ENCODE data around the gene DYNC1LI2. TPM values are rescaled to one million over a fixed set of nuclear protein-coding genes. Genes with fewer than 3 reads are reported as not detected.
A peak's percentile ranks its signal among the peaks of the same experiment; 100 is the strongest.

DYNC1LI2 gene
- total RNA-seq, 1 donor from 2014 or later = 104 TPM

DNA sequence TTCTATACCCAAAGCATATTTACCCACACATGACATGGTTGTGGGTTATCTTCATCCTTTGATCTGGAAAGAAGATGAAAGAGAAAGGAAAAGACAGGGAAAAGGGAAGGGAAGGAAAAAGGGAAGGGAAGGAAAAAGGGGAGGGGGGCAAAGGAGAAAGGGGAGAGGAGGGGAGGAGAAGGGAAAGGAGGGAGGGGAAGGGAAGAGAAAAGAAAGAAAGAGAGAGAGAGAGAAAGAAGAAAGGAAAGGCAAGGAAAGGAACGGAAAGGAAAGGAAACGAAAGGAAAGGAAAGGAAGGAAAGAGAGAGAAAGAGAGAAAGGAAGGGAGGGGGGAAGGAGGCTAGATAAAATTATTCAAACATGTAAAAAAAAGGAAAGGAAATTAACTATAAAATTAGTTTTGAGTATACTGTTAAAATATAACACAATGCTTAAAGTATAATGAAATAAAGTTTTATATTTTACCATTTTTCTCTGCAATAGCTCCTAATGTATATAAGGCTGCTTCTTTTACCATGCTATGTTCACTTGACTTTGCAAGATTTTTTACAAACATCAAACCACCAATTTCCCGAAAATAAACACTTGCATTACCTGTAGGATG lies 38.8 kb upstream of the DYNC1LI2 start:
- H2AFZ ChIP-seq (replicated peaks) = peak overlapping the region; percentile 63
- no peak overlapping the region for H3K4me3 ChIP-seq
- DNase-seq (ENCODE audit: low spot score) = no peak
- H3K27me3 Mint-ChIP-seq (ENCODE audit: insufficient read depth, low read depth) = peaks cover 2% of the 10 kb centered on the region
- no peaks in the 10 kb centered on the region for H3K36me3 Mint-ChIP-seq
- H3K79me2 ChIP-seq (ENCODE audit: low read depth) = no peaks in the 10 kb centered on the region
- no peaks in the 10 kb centered on the region for H3K4me1 Mint-ChIP-seq
- H4K20me1 ChIP-seq (ENCODE audit: low read depth) = no peaks in the 10 kb centered on the region
- no peaks in the 10 kb centered on the region for H3K36me3 ChIP-seq
- TF ChIP-seq EZH2phosphoT487 (IDR thresholded peaks at IDR 0.05) (no peak), CTCF (IDR thresholded peaks at IDR 0.05) (no peak), EZH2 (IDR thresholded peaks at IDR 0.05) (no peak)
- H3K27ac Mint-ChIP-seq = no peak overlapping the region
- H3K4me1 ChIP-seq = peaks cover 5% of the 10 kb centered on the region
- no peaks in the 10 kb centered on the region for H3F3A ChIP-seq (ENCODE audit: low read depth)
- H3K4me3 Mint-ChIP-seq = no peak overlapping the region
- H3K27me3 ChIP-seq = peaks cover 4% of the 10 kb centered on the region
- no peaks in the 10 kb centered on the region for H3K9me3 ChIP-seq (ENCODE audit: low read depth)
- no peak overlapping the region for H3K27ac ChIP-seq
- no peak overlapping the region for H3K4me2 ChIP-seq
- H3K9ac ChIP-seq = no peak overlapping the region
- no peaks in the 10 kb centered on the region for H3K9me3 Mint-ChIP-seq

DNA sequence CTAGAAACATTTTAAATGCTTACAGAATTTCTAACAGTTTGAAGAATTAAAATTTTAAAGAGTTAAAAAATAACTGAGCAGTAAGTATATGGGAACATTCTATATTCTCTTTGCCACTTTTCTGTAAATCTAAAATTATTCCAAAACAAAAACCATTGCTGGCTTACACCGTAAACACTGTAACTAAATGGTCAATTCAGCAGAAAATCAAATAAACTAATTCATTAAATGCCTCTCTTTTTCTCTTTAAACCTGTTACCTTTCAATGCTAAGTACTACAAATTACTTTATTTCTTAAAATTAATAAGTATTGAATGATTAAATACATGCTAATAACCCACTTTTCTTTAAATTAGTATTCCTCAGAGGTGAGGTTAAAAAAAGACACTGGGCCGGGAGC lies 36.0 kb upstream of the DYNC1LI2 start:
- no peak overlapping the region for H3K9ac ChIP-seq
- no peaks in the 10 kb centered on the region for H3K9me3 ChIP-seq (ENCODE audit: low read depth)
- no peak overlapping the region for H3K4me2 ChIP-seq
- H3K36me3 Mint-ChIP-seq = no peaks in the 10 kb centered on the region
- H2AFZ ChIP-seq (replicated peaks) = no peak overlapping the region
- DNase-seq (ENCODE audit: low spot score) = no peak
- H3F3A ChIP-seq (ENCODE audit: low read depth) = no peaks in the 10 kb centered on the region
- no peak for TF ChIP-seq EZH2 (IDR thresholded peaks at IDR 0.05)
- TF ChIP-seq EZH2phosphoT487 (IDR thresholded peaks at IDR 0.05) = no peak
- no peak for TF ChIP-seq CTCF (IDR thresholded peaks at IDR 0.05)
- H3K27ac ChIP-seq = no peak overlapping the region
- no peak overlapping the region for H3K27ac Mint-ChIP-seq
- H3K27me3 ChIP-seq = peaks cover 4% of the 10 kb centered on the region
- no peak overlapping the region for H3K4me3 ChIP-seq
- no peaks in the 10 kb centered on the region for H3K9me3 Mint-ChIP-seq
- no peaks in the 10 kb centered on the region for H4K20me1 ChIP-seq (ENCODE audit: low read depth)
- H3K79me2 ChIP-seq (ENCODE audit: low read depth) = no peaks in the 10 kb centered on the region
- H3K27me3 Mint-ChIP-seq (ENCODE audit: insufficient read depth, low read depth) = peaks cover 2% of the 10 kb centered on the region
- H3K4me1 Mint-ChIP-seq = no peaks in the 10 kb centered on the region
- no peaks in the 10 kb centered on the region for H3K36me3 ChIP-seq
- no peak overlapping the region for H3K4me3 Mint-ChIP-seq
- peaks cover 5% of the 10 kb centered on the region for H3K4me1 ChIP-seq

DNA sequence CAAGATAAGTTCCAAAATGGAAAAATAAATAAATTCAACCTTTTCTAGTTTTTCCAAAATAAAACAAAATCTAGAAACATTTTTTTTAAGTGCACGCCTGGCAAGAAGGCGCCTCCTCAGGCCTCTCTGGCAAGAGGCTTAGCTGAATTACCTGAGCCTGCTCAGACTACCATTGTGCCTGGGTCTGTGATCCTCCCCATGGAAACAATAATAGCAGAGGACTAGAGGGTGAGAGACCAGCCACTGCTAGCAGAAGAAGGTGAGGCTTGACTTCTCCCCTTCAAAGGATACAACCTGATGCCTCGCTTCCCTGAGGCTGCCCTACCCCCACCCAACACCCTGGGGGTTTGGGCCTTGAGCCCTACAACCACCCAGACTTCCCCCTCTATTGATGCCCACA lies 35.1 kb upstream of the DYNC1LI2 start:
- DNase-seq (ENCODE audit: low spot score) = peak; percentile 8
- Mint-ChIP-seq H3K27ac (no peak overlapping the region), H3K36me3 (no peaks in the 10 kb centered on the region), H3K27me3 (ENCODE audit: insufficient read depth, low read depth) (peaks cover 2% of the 10 kb centered on the region), H3K4me3 (no peak overlapping the region), H3K4me1 (no peaks in the 10 kb centered on the region), H3K9me3 (no peaks in the 10 kb centered on the region)
- Histone ChIP-seq H3K27ac (no peak overlapping the region), H3K4me2 (no peak overlapping the region), H3K4me3 (no peak overlapping the region), H3K36me3 (no peaks in the 10 kb centered on the region), H3K9ac (no peak overlapping the region), H3K4me1 (peaks cover 5% of the 10 kb centered on the region), H2AFZ (replicated peaks) (no peak overlapping the region), H3F3A (ENCODE audit: low read depth) (no peaks in the 10 kb centered on the region), H3K9me3 (ENCODE audit: low read depth) (no peaks in the 10 kb centered on the region), H3K79me2 (ENCODE audit: low read depth) (no peaks in the 10 kb centered on the region), H3K27me3 (peaks cover 4% of the 10 kb centered on the region), H4K20me1 (ENCODE audit: low read depth) (no peaks in the 10 kb centered on the region)
- TF ChIP-seq EZH2 (IDR thresholded peaks at IDR 0.05) (no peak), EZH2phosphoT487 (IDR thresholded peaks at IDR 0.05) (no peak), CTCF (IDR thresholded peaks at IDR 0.05) (no peak)
